ENCODE results near the gene STARD7.
A peak's percentile ranks its signal among the peaks of the same experiment; 100 is the strongest.

Gene STARD7

DNA sequence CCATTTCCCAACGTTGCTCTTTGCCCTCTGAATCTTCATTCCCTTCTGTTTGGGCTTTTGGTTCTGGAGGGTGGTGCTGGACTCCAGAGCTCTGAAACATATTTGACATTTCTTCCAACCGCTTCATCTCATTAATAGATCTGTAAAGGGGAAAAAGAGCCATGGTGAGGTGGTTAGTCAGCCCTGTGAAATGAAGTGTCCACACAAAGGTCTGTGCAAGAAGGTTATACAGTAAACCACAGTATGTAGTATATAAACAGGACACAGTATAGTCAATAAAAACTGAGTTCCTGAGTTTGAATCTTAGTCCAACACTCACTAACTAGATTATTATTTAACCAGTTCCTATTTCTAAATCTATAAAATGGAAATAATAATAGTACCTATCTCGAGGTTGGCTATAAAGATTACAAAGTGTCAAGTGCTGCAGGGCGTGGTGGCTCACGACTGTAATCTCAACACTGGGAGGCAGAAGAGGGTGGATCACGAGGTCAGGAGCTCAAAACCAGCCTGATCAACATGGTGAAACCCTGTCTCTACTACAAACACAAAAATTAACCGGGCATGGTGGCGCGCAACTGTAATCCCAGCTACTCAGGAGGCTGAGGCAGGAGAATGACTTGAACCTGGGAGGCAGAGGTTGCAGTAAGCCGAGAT, 13.1 kb downstream of the STARD7 start:
- no peaks in the 10 kb centered on the region for H3K9me3 Mint-ChIP-seq
- peak overlapping the region; percentile 23 for H3K27ac Mint-ChIP-seq
- peaks cover 39% of the 10 kb centered on the region for H3K4me1 Mint-ChIP-seq
- no peak overlapping the region for H3K4me3 Mint-ChIP-seq
- DNase-seq (ENCODE audit: low spot score in 2 of 2) (no peak), ATAC-seq (no peak)
- H3K36me3 Mint-ChIP-seq = peaks cover 84% of the 10 kb centered on the region

DNA sequence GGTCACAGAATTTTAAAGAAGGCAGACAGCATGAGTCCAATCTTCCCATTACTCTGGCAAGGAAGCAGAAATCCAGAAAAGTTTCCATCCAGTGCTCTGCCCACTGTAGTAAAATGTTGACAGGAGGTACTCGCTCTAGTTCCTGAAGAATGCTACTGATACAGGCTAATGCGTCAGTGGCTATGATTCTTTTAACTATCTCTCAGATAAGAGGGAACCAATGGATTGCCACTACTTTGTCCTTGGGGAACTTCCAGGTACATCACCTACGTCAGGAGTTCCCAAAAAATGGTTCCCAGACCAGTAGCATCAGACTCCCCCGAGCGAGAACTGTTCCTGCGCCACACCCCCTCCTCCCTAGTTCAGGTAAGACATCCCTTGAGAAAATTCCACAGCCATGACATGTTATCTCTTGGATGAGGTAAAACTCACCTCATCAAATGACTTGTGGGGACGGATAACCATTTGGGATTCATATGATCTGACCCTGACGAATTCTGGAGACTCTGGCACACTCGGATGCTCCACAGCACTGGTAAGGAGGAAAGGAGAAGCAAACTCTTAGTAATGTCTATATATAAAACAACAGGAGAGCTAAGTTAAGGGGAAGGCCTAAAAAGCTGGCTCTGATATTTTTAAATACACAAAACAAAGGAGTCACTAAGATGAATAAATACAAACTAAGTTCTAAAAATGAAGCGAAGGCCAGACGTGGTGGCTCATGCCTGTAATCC, 16.5 kb downstream of the STARD7 start:
- Mint-ChIP-seq H3K27ac (no peak overlapping the region), H3K4me3 (no peak overlapping the region), H3K4me1 (peaks cover 16% of the 10 kb centered on the region), H3K36me3 (peaks cover 91% of the 10 kb centered on the region), H3K9me3 (no peaks in the 10 kb centered on the region)
- DNase-seq (ENCODE audit: low spot score in 2 of 2) (no peak), ATAC-seq (no peak)

- Mint-ChIP-seq H3K4me1 (peaks cover 8% of the 10 kb centered on the region), H3K9me3 (no peaks in the 10 kb centered on the region), H3K4me3 (no peak overlapping the region), H3K36me3 (peaks cover 100% of the 10 kb centered on the region), H3K27ac (no peak overlapping the region)
- ATAC-seq (no peak), DNase-seq (ENCODE audit: low spot score in 2 of 2) (no peak)
These were observed 19.7 kb downstream of the STARD7 start for GRCh38 chr2:96188821-96189526.

- Mint-ChIP-seq H3K4me1 (peaks cover 7% of the 10 kb centered on the region), H3K9me3 (no peaks in the 10 kb centered on the region), H3K4me3 (no peak overlapping the region), H3K36me3 (peaks cover 91% of the 10 kb centered on the region), H3K27ac (no peak overlapping the region)
- ATAC-seq (no peak), DNase-seq (ENCODE audit: low spot score in 2 of 2) (no peak)
These were observed 22.1 kb downstream of the STARD7 start for GRCh38 chr2:96186562-96186961.

DNA sequence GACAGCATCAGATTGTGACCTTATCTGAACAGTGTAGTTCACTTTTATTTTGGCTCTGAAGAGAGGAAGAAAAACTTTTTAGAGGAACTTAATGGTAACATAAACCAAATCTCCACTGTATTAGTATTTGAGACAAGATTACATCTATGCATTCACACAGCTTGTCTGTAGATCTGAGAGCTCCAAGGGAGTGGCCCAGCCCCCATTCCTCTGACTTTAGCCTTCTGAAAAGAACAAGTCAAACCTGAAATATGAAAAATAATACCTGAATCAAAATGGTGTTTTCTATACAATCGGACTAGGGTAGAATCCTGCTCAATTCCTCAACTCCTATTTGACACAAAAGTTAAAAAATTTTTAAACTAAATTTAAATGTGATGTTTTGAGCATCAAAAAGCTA, 23.1 kb downstream of the STARD7 start:
- DNase-seq (ENCODE audit: low spot score in 2 of 2) (no peak), ATAC-seq (no peak)
- Mint-ChIP-seq H3K27ac (peak overlapping the region; percentile 58), H3K9me3 (no peaks in the 10 kb centered on the region), H3K4me3 (no peak overlapping the region), H3K4me1 (peaks cover 16% of the 10 kb centered on the region), H3K36me3 (peaks cover 81% of the 10 kb centered on the region)

GRCh38 chr2:96184989-96185388, 23.6 kb downstream of the STARD7 start:
- ATAC-seq (no peak), DNase-seq (ENCODE audit: low spot score in 2 of 2) (no peak)
- no peaks in the 10 kb centered on the region for H3K9me3 Mint-ChIP-seq
- H3K27ac Mint-ChIP-seq = peak overlapping the region; percentile 58
- peaks cover 76% of the 10 kb centered on the region for H3K36me3 Mint-ChIP-seq
- H3K4me1 Mint-ChIP-seq = peaks cover 16% of the 10 kb centered on the region
- H3K4me3 Mint-ChIP-seq = no peak overlapping the region

- Mint-ChIP-seq H3K4me1 (peaks cover 23% of the 10 kb centered on the region), H3K36me3 (peaks cover 72% of the 10 kb centered on the region), H3K27ac (peak overlapping the region; percentile 58), H3K9me3 (no peaks in the 10 kb centered on the region), H3K4me3 (no peak overlapping the region)
- ATAC-seq = no peak
- no peak for DNase-seq (ENCODE audit: low spot score in 2 of 2)
These were observed 24.4 kb downstream of the STARD7 start for GRCh38 chr2:96184188-96184587.

DNA sequence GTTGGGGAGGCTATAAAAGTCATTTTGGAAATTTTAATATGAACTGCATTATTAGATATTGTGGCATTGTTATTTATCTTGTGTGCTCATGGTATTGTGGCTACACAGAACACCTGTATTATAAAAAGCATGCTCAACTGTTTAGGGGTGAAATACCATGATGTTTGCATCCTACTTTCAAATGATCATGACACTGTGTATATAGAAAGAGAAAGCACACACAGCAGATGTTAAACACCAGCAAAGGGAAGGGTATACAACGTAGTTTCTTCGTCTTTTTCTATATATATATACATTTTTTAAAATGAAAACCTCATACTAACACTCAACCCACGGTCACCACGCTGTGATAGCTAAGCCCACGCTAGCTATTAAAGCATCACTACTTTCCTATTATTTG, 27.1 kb downstream of the STARD7 start:
- DNase-seq (ENCODE audit: low spot score in 2 of 2) = no peak
- no peak for ATAC-seq
- peaks cover 46% of the 10 kb centered on the region for H3K36me3 Mint-ChIP-seq
- H3K9me3 Mint-ChIP-seq = no peaks in the 10 kb centered on the region
- no peak overlapping the region for H3K4me3 Mint-ChIP-seq
- peaks cover 23% of the 10 kb centered on the region for H3K4me1 Mint-ChIP-seq
- peak overlapping the region; percentile 82 for H3K27ac Mint-ChIP-seq

- Mint-ChIP-seq H3K36me3 (peaks cover 36% of the 10 kb centered on the region), H3K9me3 (no peaks in the 10 kb centered on the region), H3K4me3 (no peak overlapping the region), H3K4me1 (peaks cover 23% of the 10 kb centered on the region), H3K27ac (no peak overlapping the region)
- DNase-seq (ENCODE audit: low spot score in 2 of 2) (no peak), ATAC-seq (peak; percentile 8)
These were observed 28.1 kb downstream of the STARD7 start for GRCh38 chr2:96180521-96180920.

GRCh38 chr2:96180002-96180401, 28.6 kb downstream of the STARD7 start:
- ATAC-seq (no peak), DNase-seq (ENCODE audit: low spot score in 2 of 2) (no peak)
- no peak overlapping the region for H3K27ac Mint-ChIP-seq
- no peaks in the 10 kb centered on the region for H3K9me3 Mint-ChIP-seq
- H3K4me3 Mint-ChIP-seq = no peak overlapping the region
- H3K36me3 Mint-ChIP-seq = peaks cover 31% of the 10 kb centered on the region
- H3K4me1 Mint-ChIP-seq = peaks cover 23% of the 10 kb centered on the region

- Mint-ChIP-seq H3K36me3 (peaks cover 5% of the 10 kb centered on the region), H3K4me1 (peaks cover 37% of the 10 kb centered on the region), H3K4me3 (no peak overlapping the region), H3K9me3 (no peaks in the 10 kb centered on the region), H3K27ac (peak overlapping the region; percentile 38)
- DNase-seq (ENCODE audit: low spot score in 2 of 2) = no peak
- ATAC-seq = no peak
These were observed 32.0 kb downstream of the STARD7 start for GRCh38 chr2:96176661-96177060.

GRCh38 chr2:96175951-96176350, 32.7 kb downstream of the STARD7 start:
- Mint-ChIP-seq H3K27ac (no peak overlapping the region), H3K4me3 (no peak overlapping the region), H3K9me3 (no peaks in the 10 kb centered on the region), H3K36me3 (peaks cover 5% of the 10 kb centered on the region), H3K4me1 (peaks cover 30% of the 10 kb centered on the region)
- DNase-seq (ENCODE audit: low spot score in 2 of 2) (no peak), ATAC-seq (no peak)

GRCh38 chr2:96174251-96175144, 34.1 kb downstream of the STARD7 start:
- peak; percentile 82 to 91 for DNase-seq (ENCODE audit: low spot score in 2 of 2)
- Mint-ChIP-seq H3K4me1 (peaks cover 26% of the 10 kb centered on the region), H3K9me3 (no peaks in the 10 kb centered on the region), H3K4me3 (peak overlapping the region; percentile 18), H3K36me3 (peaks cover 3% of the 10 kb centered on the region), H3K27ac (peak overlapping the region; percentile 13)
- ATAC-seq = peak; percentile 96

GRCh38 chr2:96171831-96172230, 36.8 kb downstream of the STARD7 start:
- Mint-ChIP-seq H3K9me3 (no peaks in the 10 kb centered on the region), H3K4me1 (peaks cover 39% of the 10 kb centered on the region), H3K36me3 (no peaks in the 10 kb centered on the region), H3K27ac (peak overlapping the region; percentile 84), H3K4me3 (no peak overlapping the region)
- ATAC-seq (no peak), DNase-seq (ENCODE audit: low spot score in 2 of 2) (no peak)

GRCh38 chr2:96170626-96171025, 38.0 kb downstream of the STARD7 start:
- Mint-ChIP-seq H3K4me1 (peaks cover 39% of the 10 kb centered on the region), H3K36me3 (no peaks in the 10 kb centered on the region), H3K9me3 (no peaks in the 10 kb centered on the region), H3K4me3 (no peak overlapping the region), H3K27ac (peak overlapping the region; percentile 29)
- DNase-seq (ENCODE audit: low spot score in 2 of 2) (no peak), ATAC-seq (no peak)
